Neural progenitor cell (in vitro differentiated cells): ENCODE measurements around the gene RAPH1.

Experiments used
- CTCF ChIP-seq: fragments of 200-600 bp; sonication (generic); IDR thresholded peaks from 2 replicates; pipeline ENCODE4 v1.5.1; 2017; ENCODE audit warnings: antibody characterized with exemption, mild to moderate bottlenecking
- EZH2 ChIP-seq: fragments of 200-600 bp; sonication (generic); IDR thresholded peaks from 2 replicates; pipeline ENCODE4 v1.6.1; 2017; ENCODE audit warnings: antibody characterized with exemption, mild to moderate bottlenecking, moderate library complexity

- no peak for TF ChIP-seq CTCF
- TF ChIP-seq EZH2: no peak
Measured at GRCh38 chr2:203442463-203442862, 92.6 kb downstream of the RAPH1 start.
